Measurements from ENCODE around the gene DLX1.
"Not testable (repeated sequence)": the region's sequence is repeated elsewhere in the genome, so short reads cannot be mapped to it uniquely, and the experiment has no call there.

The DLX1 gene

DNA sequence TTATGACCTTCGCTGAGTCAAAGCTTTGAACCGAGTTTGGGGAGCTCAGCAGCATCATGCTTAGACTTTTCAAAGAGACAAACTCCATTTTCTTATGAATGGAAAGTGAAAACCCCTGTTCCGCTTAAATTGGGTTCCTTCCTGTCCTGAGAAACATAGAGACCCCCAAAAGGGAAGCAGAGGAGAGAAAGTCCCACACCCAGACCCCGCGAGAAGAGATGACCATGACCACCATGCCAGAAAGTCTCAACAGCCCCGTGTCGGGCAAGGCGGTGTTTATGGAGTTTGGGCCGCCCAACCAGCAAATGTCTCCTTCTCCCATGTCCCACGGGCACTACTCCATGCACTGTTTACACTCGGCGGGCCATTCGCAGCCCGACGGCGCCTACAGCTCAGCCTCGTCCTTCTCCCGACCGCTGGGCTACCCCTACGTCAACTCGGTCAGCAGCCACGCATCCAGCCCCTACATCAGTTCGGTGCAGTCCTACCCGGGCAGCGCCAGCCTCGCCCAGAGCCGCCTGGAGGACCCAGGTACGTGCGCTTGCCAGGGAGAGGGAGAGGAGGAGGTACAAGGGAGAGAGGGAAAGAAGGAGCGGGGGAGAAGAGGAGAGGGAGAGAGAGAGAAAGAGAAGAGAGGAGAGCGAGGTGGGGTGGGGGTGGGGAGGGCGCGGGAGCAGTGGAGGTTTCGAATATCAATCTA, at the start of gene DLX1:
DLX1 (plus strand) TSS at position 48 of the 700 bp plus-strand sequence; CDS start at position 219, 171 bp downstream.
- no peak for DNase-seq

DNA sequence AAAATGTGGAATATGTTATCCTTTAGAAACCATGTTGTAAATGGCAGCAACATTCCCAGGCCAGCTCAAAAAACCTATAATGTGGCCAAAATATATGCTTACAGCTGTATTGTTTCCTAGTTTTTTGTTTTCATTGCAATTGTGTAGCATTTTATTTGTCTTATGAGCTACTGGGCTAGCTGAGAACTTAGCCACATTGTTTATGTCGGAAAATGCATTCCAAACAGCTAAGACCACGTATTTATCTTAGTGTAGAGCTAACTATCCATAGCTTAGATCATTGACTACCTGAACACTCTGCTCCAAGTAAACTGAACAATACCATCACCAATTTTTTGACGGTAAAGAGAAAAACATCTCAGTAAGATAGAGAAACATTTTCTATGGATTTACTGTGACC, 47.2 kb upstream of the DLX1 start:
- no peak for DNase-seq

DNA sequence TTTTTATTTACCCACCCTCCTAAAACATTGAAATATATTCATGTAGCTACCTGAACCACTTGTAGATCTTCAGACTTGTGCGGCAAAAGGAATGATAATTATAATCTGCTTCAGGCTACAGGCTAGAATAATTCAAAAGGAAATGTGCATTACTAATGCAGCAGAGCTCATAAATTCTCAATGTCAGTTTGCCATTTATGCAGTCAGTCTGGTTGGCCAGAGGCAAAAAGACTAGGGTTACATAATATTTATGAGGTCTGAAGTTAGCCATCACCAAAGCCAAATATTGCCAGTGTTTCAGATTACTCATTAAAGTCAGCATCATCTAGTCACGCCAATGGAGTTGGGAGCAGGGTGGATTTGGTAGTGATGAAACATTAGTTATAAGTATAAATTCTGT, 46.7 kb upstream of the DLX1 start:
- DNase-seq: no peak

DNA sequence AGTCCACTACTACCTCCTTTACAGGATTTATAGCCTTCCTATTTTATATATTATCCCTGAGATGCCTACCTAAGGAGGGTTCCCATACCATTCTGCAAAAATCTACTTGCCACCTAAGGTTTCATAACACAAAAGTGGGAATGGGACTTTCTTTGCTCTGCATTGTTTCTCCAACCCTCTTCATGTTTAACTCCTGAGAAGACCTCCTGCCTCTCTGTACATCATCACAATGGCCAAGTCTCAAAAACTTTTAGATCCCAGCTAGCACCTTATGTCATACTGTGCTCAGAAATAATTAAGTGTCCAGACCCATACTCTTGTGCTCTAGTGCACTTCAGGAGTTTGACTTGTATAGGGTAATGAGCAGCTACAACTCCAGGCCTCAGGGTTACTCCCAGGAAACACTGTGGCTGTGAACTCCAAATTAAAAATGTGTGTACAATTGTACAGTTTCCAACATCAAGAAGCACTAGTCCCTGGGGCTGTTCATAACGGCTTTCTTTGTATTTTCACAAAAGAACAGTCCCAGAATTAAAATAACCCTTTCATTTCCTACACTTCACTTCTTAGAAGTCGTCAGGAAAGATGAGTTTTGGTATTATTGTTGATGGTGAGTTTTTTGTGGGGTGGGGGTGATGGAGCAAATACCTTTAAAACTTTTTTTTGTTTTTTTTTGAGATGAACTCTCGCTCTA, 46.1 kb upstream of the DLX1 start:
- no peak for DNase-seq

DNA sequence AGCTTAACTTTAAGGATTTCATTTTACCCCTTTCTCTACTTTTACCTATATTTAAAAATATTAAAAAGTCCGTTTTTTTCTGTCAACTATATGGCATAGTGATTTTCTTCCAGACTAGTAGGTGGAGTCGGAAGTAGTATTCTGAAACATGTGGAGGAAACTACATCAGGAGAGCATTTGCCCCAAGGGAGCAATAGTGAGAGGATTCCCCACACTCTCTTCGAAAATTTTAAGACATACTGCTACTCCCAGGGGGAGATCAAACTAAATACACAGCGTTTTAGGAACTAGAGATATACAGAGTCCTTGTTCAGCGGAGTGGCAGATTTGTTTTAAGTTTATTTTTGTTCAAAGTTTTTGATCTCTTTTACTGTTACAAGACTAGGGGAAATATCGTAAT, 45.0 kb upstream of the DLX1 start:
- no peak for DNase-seq

DNA sequence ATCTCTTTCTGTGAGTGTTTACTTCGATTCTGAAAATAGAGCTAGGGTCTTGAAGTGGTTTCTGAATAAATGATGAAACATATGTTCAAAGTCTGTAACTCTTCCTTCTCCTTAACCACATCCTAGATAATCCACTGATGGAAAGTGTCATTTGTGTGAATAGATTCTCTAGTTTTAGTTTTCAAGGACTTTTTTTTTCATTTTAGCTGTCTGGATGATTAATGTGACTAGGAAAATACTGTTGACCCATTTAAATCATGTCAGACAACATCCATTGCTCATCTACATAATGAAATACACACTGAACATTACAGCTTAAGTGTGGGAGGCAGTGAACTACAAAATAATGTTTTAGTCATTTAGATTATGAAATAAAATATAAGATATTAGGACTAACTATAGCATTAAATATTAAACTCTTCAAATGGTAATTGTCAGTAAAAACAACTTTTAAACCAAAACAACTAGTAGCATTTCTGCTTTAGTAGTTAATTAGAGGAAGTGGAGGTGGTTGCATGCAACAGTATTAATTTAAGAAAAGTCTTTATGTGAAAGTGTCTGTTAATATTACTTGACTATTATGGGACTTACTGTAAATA, 39.1 kb upstream of the DLX1 start:
- DNase-seq: no peak

DNA sequence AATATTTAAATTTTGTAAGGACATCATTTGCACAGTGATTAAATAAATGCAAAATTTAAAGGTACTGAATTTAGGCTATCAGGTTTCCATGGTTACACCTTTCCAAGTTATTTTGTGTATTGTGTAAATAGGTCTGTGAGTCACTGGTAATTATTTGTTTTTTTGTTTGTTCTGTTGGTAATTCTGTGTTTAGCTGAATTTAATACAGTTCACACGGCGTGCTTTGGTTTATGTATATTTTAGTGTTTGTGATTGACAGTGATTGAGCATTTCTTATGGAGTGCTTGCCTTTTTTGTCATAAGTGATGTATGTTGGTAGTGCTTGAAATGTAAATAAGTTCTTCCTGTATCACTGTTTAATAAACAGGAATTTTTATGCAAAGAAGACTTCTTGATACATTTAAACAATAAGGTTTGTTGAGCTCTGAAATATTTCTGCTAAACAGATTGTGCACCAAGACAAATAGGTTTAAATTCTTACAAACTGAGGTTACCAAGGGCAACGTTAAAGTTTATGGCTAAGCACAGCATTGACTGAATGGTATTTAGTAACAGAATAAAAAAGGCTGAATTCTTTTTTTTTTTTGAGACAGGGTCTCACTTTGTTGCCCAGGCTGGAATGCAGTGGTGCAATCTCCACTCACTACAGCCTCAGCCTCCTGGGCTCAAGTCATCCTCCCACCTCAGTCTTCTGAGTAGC, 38.3 kb upstream of the DLX1 start:
- DNase-seq: no peak

DNA sequence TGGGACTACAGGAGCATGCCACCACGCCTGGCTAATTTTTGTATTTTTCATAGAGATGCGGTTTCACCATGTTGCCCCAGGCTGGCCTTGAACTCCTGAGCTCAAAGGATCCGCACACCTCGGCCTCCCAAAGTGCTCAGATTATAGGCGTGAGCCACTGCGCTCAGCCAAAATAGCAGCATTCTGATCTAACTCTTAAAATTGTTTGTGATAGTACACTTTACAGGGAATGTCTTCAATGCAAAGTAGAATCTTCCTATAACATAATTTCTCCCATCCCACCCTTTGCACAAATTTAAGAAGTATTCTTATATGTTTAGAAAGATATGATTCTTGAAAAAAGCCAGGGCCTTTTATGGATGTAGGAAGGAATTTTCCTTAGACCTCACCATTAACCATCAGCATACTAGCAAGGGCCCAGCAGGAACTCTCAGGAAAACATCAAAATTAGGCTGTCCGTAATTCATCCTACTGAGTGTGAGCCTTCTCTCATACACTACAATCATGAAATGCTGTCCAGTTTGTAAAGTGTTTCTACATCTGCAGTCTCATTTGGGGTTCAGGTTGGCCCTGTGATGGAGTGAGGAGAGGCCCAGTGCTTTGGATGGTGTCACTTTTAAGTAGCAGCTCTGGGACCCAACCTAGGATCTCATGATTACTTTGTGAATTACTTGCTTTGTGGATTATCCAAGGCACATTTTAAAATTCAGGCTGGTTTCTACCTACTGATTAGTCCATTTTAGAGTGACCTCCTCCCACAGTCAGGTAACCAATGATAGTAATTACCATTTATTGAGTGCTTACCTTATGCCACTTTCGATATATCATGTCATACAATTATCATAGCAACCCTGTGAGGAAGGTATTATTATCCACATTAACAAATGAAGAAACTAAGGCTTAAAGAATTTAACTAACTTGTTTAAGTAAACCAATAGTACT, 37.5 kb upstream of the DLX1 start:
- DNase-seq: no peak

DNA sequence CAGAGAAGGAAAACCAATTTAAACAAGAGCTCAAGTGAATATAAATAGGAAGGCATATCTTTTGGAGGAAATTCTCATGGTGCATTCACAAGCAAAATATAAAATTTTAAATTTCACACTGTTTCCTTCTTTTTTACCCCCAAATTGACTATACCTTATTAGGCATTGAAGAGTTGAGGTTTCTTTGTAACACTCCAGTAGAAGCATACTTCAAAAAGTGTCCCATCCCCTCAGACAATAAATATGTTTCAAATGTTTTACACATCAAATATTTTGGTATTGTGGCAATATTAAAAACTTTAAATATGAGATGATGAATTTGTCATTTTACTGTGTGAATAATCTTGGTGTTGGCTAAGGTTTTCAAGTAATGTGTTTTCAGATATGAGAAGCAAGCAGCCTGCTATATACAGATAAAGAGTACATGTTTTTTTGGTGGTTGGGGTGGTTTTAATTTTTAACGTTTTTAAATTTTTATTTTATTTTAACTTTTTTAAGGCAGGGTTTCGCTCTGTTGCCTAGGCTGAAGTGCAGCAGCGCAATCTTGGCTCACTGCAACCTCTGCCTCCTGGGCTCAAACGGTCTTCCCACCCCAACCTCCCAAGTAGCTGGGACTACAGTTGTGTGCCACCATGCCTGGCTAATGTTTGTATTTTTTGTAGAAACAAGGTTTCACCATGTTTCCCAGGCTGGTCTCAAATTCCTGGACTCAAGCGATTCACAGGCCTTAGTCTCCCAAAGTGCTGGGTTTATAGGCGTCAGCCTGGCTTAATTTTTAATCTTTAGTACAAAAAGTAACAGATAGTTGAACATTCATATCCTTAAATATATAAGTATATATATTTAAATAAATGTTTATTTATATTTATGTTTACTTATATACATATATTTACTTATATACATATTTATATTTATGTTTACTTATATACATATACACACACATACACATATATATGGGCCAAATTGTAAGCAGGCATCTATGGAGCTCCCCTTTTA, 36.5 kb upstream of the DLX1 start:
- no peak for DNase-seq

DNA sequence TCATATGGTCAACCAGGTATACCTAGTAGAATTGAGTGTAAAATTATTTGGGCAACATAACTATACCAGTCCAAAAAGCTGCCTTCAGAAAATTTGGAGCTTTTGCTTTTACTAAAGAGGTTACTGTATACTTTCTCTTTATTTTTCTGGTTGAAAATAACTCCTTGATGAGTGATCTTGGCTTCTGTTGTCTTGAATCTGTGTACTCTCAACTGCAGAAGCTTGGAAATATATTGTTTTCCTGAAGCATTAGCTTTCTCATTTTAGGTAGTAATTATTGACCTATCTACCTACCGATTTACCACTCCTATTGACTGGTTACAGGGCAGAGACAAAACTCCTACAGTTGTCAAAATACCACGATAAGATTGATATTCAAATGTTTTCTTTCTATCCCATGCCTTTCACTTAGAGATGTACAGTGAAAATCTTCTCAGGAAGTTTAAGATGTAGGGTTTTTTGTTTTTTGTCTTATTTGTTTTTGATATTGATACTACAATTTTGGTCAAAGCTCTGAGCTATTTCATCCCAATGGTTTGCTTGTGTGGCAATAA, 35.7 kb upstream of the DLX1 start:
- DNase-seq: no peak

DNA sequence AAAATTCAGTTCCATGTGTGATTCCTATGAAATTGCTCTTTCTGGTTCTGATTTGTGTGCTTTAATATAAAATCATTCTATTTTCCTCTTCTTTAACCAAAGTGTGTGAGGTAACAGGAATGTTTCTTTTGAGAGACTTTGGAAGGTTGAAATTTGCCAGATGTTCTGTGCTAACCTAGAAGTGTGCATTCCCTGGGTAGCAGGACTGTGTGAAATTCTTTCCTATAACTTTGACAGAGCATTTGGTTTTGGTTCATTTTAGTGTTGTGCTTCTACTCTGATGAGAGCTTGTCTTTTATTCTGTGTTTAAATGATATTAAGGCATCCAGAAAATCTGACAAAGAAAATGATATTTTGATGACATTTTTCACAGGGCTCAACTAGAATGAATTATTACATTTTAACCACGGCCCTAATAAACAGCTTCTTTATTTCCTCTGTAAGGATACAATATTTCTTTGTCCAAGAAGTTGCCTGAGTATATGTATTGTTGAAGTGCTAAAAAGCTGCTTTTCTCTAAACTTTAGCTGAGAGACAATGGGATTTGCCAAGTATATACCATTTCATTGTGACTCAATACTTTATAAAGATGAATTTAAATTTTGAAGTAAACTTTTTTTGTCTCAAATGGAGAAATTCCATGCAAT, 34.7 kb upstream of the DLX1 start:
- DNase-seq: no peak

DNA sequence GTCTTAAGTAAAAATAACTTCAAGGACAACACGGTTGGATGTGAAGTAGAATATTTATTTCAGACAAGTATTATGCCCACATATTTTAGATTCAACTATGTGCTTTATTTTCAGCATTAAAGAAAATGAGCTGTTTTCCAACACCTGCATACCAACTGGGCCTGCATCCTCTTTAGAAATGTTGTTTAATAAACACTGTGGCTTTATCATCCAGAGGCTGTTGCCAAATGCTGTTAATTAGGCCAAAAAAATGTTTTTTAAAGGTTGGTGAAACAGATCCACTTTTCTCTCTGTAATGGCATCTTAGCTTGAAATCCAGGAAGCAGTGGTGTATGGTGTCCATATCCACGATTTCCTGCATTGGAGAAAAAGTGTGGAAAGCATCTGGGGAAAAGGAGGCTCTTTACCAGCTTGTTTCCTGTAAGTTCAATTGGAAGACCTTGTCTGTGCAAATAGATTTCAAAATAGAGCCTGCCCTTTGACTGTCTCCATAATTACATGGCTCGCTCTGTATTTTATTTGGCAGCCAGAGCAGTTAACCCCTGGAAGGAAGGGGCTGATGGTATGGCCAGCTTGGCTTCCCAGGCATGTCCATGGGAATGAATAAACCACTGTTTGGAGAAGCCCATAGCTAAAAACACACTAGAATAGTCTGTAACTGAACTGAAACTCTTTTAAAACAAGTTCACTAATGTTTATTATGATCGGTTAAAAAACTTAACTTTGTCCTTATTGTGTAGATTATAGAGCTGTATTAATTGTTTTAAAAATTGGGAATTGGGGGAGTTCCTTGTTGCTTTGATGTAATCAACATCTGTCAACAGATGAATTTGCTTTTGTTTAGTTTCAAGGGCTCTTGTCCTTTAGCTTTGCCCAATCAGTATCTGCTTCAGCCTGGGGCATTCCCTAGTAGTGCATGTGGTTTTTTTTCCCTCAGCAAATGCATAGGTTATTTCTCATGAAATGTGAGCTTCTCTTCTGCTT, 33.0 kb upstream of the DLX1 start:
- DNase-seq: no peak

DNA sequence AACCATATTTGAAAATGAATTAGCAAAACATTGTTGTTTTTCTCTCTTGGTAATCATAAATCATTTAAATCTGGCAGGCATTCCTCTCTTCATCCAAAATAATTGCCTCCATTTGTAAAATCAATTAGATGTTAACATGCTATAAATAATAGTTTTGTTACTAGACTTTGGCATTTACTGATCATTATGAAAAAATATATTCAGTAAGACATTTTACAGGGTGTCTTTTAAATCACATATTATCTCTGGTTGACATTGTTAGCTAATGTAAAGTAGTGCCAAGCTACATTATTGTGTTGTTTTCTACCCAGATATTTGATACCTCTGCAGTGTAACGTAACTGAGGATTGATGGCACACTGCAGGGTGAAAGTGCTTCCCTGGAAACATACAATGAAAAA, 31.8 kb upstream of the DLX1 start:
- no peak for DNase-seq

DNA sequence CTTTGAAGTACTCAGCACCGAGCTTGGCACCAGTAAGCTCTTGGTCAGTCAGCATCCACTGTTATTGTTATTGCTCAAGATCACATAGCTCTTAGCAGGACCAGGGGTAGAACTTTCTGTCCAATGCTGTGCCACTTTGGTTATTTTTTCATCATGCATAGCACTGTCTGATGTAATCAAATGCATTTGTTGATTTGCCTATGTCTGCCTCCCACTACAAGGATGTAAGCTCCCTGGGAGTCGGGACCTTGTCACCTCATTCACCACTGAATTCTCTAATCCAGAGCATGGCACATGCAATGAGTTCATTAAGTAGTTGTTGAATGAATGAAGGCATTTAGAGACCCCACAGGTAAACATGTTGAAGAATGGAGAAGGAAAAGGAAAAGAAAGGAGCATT, 29.0 kb upstream of the DLX1 start:
- no peak for DNase-seq

DNA sequence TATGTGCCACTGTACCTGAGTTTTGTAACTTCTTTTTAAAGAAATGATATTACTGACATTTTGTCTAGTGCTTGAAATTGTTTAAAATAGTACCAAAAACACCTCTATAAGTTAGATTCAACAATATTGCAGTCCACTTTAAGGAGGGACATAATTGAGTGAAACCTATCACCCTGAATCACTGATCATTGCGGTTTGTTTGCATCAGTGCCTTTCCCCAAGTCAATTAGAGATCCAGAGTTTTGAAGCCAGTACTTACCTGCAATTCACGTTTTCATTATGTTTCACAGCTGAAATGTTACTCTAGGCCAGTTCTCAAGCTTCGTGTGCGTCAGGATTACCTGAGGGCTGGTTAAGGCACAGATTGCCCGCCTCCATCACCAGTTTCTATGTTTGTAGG, 26.6 kb upstream of the DLX1 start:
- DNase-seq: no peak

DNA sequence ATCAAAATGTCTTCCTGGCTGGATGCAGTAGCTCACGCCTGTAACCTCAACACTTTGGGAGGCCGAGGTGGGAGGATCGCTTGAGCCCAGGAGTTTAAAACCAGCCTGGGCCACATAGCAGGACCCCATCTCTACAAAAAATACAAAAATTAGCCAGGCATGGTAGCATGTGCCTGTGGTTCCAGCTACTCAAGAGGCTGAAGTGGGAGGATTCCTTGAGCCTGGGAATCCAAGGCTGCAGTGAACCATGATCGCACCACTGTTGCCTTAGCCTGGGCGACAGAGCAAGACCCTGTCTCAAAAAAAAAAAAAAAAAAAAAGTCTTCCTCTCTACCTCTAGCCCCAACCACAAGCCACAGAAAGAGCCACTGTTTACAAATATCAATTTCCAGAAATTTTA, 25.2 kb upstream of the DLX1 start:
- not testable (repeated sequence) for DNase-seq

DNA sequence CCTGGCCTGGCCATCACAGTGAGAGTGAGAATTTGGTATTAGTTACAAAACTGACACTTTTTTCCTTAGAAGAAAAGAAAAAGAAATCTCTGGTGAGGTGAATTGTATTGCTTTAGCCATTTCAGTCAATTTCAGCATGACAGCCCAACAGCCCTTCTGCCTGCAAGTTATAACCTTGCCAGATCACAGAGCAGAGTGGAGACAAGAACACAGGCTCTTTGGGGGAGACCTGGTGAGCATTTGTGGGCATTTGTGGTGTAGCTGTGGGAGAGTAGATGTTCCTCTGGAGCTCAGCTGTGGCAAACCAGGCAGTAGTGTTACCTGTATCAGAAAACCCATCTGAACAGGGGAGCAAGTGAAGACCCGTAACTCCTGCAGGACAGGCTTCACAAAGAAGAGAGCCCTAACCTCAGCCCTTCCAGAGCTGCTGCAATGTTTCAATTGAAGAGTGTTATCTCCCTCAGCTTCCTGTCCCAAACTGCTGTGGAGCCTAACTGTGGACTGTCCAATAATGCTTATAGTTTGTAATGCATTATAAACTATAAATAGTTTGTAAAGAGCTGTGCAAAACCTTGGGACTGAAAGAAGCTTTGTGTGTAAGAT, 22.8 kb upstream of the DLX1 start:
- DNase-seq: no peak

DNA sequence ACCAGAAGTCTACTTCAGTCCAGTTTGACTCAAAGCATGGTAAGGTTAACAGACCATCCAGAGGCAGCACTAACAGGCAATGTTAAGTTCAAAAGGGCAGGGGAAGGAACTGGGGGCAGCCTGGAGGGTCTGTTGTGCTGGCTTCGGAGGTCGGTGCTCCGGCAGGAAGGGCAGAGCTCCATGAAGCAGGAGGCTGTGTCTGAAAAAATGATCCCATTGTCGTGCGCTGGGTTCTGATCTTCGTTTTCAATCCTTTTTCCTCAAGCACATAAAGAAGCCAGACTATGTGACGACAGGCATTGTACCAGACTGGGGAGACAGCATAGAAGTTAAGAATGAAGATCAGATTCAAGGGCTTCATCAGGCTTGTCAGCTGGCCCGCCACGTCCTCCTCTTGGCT, 21.9 kb upstream of the DLX1 start:
- DNase-seq: no peak

DNA sequence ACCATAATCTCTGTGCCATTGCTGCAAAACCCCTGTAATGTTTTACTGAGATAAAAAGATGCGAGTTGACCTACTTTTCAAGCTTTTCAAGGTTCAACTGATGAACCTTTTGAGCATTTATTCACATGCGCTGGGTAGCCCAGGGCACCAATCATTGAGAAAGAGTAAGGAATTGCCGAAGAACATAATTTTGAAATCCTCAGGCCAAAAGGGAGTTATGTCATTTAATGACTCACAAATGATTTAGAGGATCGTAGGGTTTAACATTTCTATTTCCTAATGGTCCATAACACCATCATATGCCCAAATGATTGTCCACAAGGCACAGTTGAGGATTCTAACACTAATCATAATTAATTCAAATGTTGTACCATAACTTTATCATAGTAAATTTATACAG, 20.2 kb upstream of the DLX1 start:
- DNase-seq: no peak

Data from activated naive CD4-positive, alpha-beta T cell treated with Interleukin-2 at 50 U/mL for 16 hours (primary cell).